NT2/D1 (cell line): ENCODE results near the gene MLLT11.

ENCODE experiments used
- YY1 ChIP-seq: IDR thresholded peaks from 2 replicates; pipeline ENCODE4 v1.6.1; 2011; ENCODE audit not compliant: insufficient read length, insufficient read depth
- ZNF274 ChIP-seq: IDR thresholded peaks from 2 replicates; pipeline ENCODE4 v1.6.1; 2011; ENCODE audit warnings: mild to moderate bottlenecking, low read depth, low read length

DNA sequence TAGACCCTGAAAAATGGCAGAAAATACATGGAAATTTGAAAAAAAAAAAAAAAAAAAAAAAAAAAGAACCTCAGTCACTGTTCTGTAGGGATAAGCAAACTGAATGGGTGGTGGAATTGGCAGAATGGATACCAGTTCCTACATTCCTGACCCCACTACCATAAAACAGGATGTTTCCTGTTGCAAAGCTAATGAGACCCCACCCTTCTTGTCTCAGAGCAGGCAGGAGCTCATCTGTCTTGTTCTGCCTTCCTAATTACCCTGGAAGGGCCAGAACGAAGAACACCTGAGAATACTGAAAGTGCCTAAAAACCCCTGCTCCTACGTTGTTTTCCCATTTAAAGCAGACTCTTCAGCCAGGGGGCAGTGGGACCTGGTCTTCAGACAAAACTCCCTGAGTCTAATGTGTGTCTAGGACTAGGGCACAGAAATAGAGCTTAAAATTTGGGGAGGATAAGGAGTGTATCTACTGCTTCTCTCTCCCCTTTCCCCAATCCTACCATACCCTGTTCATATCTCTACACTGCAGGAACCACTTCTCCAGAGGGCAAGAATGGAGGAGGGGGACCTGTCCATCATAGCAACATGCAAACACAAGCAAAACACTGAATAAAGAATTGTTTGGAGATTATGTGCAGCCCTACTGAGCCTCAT, 8.7 kb upstream of the MLLT11 start:
- TF ChIP-seq ZNF274 (no peak), YY1 (no peak)
